Heart left ventricle (tissue), 16 donors: ENCODE data around the gene INKA1. TPM values are rescaled to one million over a fixed set of nuclear protein-coding genes. Genes with fewer than 3 reads are reported as not detected.

ENCODE experiments used
- ATAC-seq, 4 donors: fragments of 200-7000 bp; cut with Tn5 transposase; one replicate each; pipeline ENCODE4 v1.9.1; 2020 to 2022; ENCODE audit warnings: moderate library complexity in 4 of 4, mild to moderate bottlenecking in 3 of 4, moderate number of reproducible peaks in 1 of 4
- DNase-seq, 5 donors: peaks; one replicate each; pipeline ENCODE4 v3.0.0-alpha.2; 2020
- H3K27ac ChIP-seq, 12 donors: fragments of 200-600 bp; sonication (generic) in 4 of 12; one replicate each; pipeline versions ENCODE4 v1.5.0 to v1.8.0; 2016 to 2022; ENCODE audit warnings: mild to moderate bottlenecking in 2 of 12
- H3K27me3 ChIP-seq, 9 donors: fragments of 200-600 bp; sonication (generic) in 2 of 9; one replicate each; pipeline versions ENCODE4 v1.5.1 to v1.8.0; 2016 to 2022; ENCODE audit warnings: mild to moderate bottlenecking in 3 of 9
- H3K36me3 ChIP-seq, 9 donors: fragments of 200-600 bp; sonication (generic) in 2 of 9; one replicate each; pipeline versions ENCODE4 v1.5.0 to v1.8.0; 2018 to 2022; ENCODE audit warnings: mild to moderate bottlenecking in 2 of 9
- H3K4me1 ChIP-seq, 12 donors: fragments of 200-600 bp; sonication (generic) in 4 of 12; one replicate each; pipeline versions ENCODE4 v1.5.0 to v1.8.0; 2016 to 2022; ENCODE audit warnings: mild to moderate bottlenecking in 3 of 12
- H3K4me3 ChIP-seq, 12 donors: fragments of 200-600 bp; sonication (generic) in 4 of 12; one replicate each; pipeline versions ENCODE4 v1.5.0 to v1.8.0; 2017 to 2022; ENCODE audit warnings: mild to moderate bottlenecking in 9 of 12, moderate library complexity in 4 of 12
- H3K9me3 ChIP-seq, 12 donors: fragments of 200-600 bp; sonication (generic) in 4 of 12; one replicate each; pipeline versions ENCODE4 v1.5.0 to v1.8.0; 2016 to 2022; ENCODE audit warnings: mild to moderate bottlenecking in 1 of 12
- CTCF ChIP-seq, 12 donors: fragments of 200-600 bp; sonication (generic) in 4 of 12; IDR thresholded peaks; one replicate each; pipeline versions ENCODE4 v1.5.0 to v1.8.0; 2018 to 2022; ENCODE audit warnings: antibody characterized with exemption in 12 of 12, mild to moderate bottlenecking in 5 of 12
- POLR2A ChIP-seq, 2 donors: fragments of 450-650 bp; IDR thresholded peaks; one replicate each; pipeline ENCODE4 v1.6.1; 2017; ENCODE audit warnings: antibody characterized with exemption in 2 of 2, mild to moderate bottlenecking in 2 of 2, moderate library complexity in 2 of 2
- whole genome bisulfite sequencing, 4 donors: extraction: QIAGEN DNeasy Blood & Tissue Kit in 2 of 4; methylation state at CpG; one replicate each; pipeline versions ENCODE4 v1.1.5 to v1.1.7; 2013 to 2018; 5-methylcytosine and 5-hydroxymethylcytosine counted together
- intact Hi-C, 10 donors: fragments of 100-400 bp; cut with DNase I; formaldehyde crosslinking; loops; one replicate each; pipeline versions ENCODE4 v1.11.1 to v1.14.2; 2022
- polyA plus RNA-seq, 2 donors: library from polyadenylated mRNA; stranded (reverse); fragments of 200-250 nt; gene quantifications; one replicate each; pipeline ENCODE4 v1.2.3, GENCODE V29; 2013
- total RNA-seq, 9 donors: library from RNA; depleted of rRNA in 2 of 9; stranded (reverse); fragments of >200 nt in 2 of 9; fragmentation: NEBNext Ultra II Directional in 3 of 9; extraction: Animal tissue kit (Norgen Biotek cat#: 25700) in 3 of 9; gene quantifications; one replicate each; pipeline versions ENCODE4 v1.1.0 to v1.2.4, GENCODE V29; 2016 to 2023
- donor health status: ischemic (EF 13 %, LVEDD 7.1; RV severe dilation, severe dysfunction).
- donor health status: healthy with polysubstance abuse.
- donor health status: DM: no; HTN: yes; CAD: no.
- donor health status: DM: no; HTN: no; CAD: no.
- donor health status: ischemic (EF 25% LVEDD 6.9; RV normal size, moderate dysfunction).
- donor health status: ischemic (EF 25% LVEDD 5.7; RV mildly dilated, moderate dysfunction).
- donor health status: healthy.
- donor health status: DM: yes; HTN: yes; CAD: no.
- donor health status: ischemic (EF 35%, LVEDD 5.7; RV mildly dilated, moderate dysfunction).
- donor health status: nonischemic (EF 11% LVEDD 7.7; RV severe dilation, severe dysfunction).
- donor health status: DM: yes; HTN: yes; CAD: no.
- donor health status: PGD.
- donor health status: ischemic (EF 29% LVEDD 5.4; RV normal size, mild dysfunction).
- donor health status: nonischemic (EF 23%, LVEDD 6.1; RV moderate dilation, normal function).

The INKA1 gene
- total and polyA plus RNA-seq, 11 donors, result 1.1 to 5.0 (median 3.3) TPM

- 21 to 35% (median 27%) methylated on average over 1 of the region's 1 CpG for WGBS, 4 donors
- TF ChIP-seq POLR2A (IDR thresholded peaks at IDR 0.05), result no peak
- no peak for TF ChIP-seq CTCF (IDR thresholded peaks at IDR 0.05)
- no peaks in the 10 kb centered on the region for H3K9me3 ChIP-seq
- H3K36me3 ChIP-seq, result peaks cover 0 to 13% (median 3%) of the 10 kb centered on the region in 9 donors
- intact Hi-C loops, result no loop called here
- H3K27ac ChIP-seq, result no peak overlapping the region
- no peaks in the 10 kb centered on the region for H3K27me3 ChIP-seq
- H3K4me1 ChIP-seq, result peaks cover 0 to 30% (median 4%) of the 10 kb centered on the region in 12 donors
- no peak overlapping the region for H3K4me3 ChIP-seq
- DNase-seq (no peak), ATAC-seq (peak in 1 of 4 donors; percentile 43)
Observed at GRCh38 chr3:49759226-49759625, 43.8 kb upstream of the INKA1 start.

- DNase-seq, result no peak
- no peak overlapping the region for H3K4me3 ChIP-seq
Observed at GRCh38 chr3:49761661-49762060, 41.4 kb upstream of the INKA1 start.

GRCh38 chr3:49763981-49764380 is 39.1 kb upstream of the INKA1 start:
- intact Hi-C loops, result no loop called here
- 96 to 97% (median 97%) methylated on average over 4 of the region's 4 CpGs for WGBS, 4 donors
- H3K27me3 ChIP-seq, result no peaks in the 10 kb centered on the region
- no peak overlapping the region for H3K4me3 ChIP-seq
- TF ChIP-seq POLR2A (IDR thresholded peaks at IDR 0.05) (no peak), CTCF (IDR thresholded peaks at IDR 0.05) (no peak)
- DNase-seq (no peak), ATAC-seq (no peak)
- peaks cover 0 to 7% (median 0%) of the 10 kb centered on the region in 12 donors for H3K4me1 ChIP-seq
- H3K36me3 ChIP-seq, result peaks cover 0 to 21% (median 3%) of the 10 kb centered on the region in 9 donors
- no peaks in the 10 kb centered on the region for H3K9me3 ChIP-seq
- H3K27ac ChIP-seq, result no peak overlapping the region

More at GRCh38 chr3:49761661-49762060, 41.4 kb upstream of the INKA1 start:
- intact Hi-C loops, result no loop called here
- H3K36me3 ChIP-seq, result peaks cover 0 to 17% (median 3%) of the 10 kb centered on the region in 9 donors
- no peaks in the 10 kb centered on the region for H3K27me3 ChIP-seq
- H3K9me3 ChIP-seq, result no peaks in the 10 kb centered on the region
- TF ChIP-seq POLR2A (IDR thresholded peaks at IDR 0.05) (no peak), CTCF (IDR thresholded peaks at IDR 0.05) (no peak)
- peaks cover 0 to 19% (median 3%) of the 10 kb centered on the region in 12 donors for H3K4me1 ChIP-seq
- no peak overlapping the region for H3K27ac ChIP-seq
- ATAC-seq, result no peak
- WGBS, 4 donors, result 82 to 93% (median 88%) methylated on average over 3 of the region's 3 CpGs

GRCh38 chr3:49769286-49769915 is 33.7 kb upstream of the INKA1 start:
- no peak for DNase-seq
- no peak overlapping the region for H3K4me3 ChIP-seq
- H3K36me3 ChIP-seq, result peaks cover 0 to 23% (median 10%) of the 10 kb centered on the region in 9 donors
- intact Hi-C loops, result no loop called here
- ATAC-seq, result no peak
- H3K27ac ChIP-seq, result no peak overlapping the region
- H3K27me3 ChIP-seq, result no peaks in the 10 kb centered on the region
- 84 to 91% (median 88%) methylated on average over 3 of the region's 3 CpGs for WGBS, 4 donors
- H3K4me1 ChIP-seq, result peaks cover 0 to 5% (median 0%) of the 10 kb centered on the region in 12 donors
- no peak for TF ChIP-seq CTCF (IDR thresholded peaks at IDR 0.05)
- no peak for TF ChIP-seq POLR2A (IDR thresholded peaks at IDR 0.05)
- H3K9me3 ChIP-seq, result no peaks in the 10 kb centered on the region
